Keratinocyte (primary cell): ENCODE data around the gene MAP4K2. TPM values are rescaled to one million over a fixed set of nuclear protein-coding genes. Genes with fewer than 3 reads are reported as not detected.

Experiments
- DNase-seq: peaks from one replicate; pipeline ENCODE4 v3.0.0-alpha.2; 2011; ENCODE audit warnings: low read depth, missing footprints, low spot score
- FAIRE-seq: peaks from 2 replicates; lab custom pipeline; 2011; peaks lifted over from hg19 to GRCh38; lab: Jason Lieb, UNC
- H2AFZ ChIP-seq: 2 replicates; pipeline ENCODE4 v1.6.0; 2012; ENCODE audit warnings: low read length, control low read depth, inconsistent platforms; ENCODE audit not compliant: control insufficient read depth
- H3K27ac ChIP-seq: 2 replicates; pipeline ENCODE4 v1.5.1; 2011; ENCODE audit warnings: low read length; ENCODE audit not compliant: control insufficient read depth, insufficient read depth
- H3K27me3 ChIP-seq: 3 replicates; pipeline ENCODE4 v1.6.0; 2011; ENCODE audit warnings: low read length; ENCODE audit not compliant: control insufficient read depth, insufficient read depth; ENCODE audit errors: extremely low read depth
- H3K36me3 ChIP-seq, 2 experiments: 2 replicates in 1 of 2; 3 replicates in 1 of 2; pipeline ENCODE4 v1.5.1; 2011; ENCODE audit warnings: low read length in 2 of 2, mild to moderate bottlenecking in 1 of 2; ENCODE audit not compliant: control insufficient read depth in 2 of 2, insufficient read depth in 2 of 2; ENCODE audit errors: extremely low read depth in 1 of 2
- H3K4me1 ChIP-seq: 3 replicates; pipeline ENCODE4 v1.5.1; 2011; ENCODE audit warnings: low read length; ENCODE audit not compliant: control insufficient read depth, insufficient read depth; ENCODE audit errors: extremely low read depth
- H3K4me2 ChIP-seq: 3 replicates; pipeline ENCODE4 v1.6.0; 2011; ENCODE audit warnings: low read depth, low read length; ENCODE audit not compliant: control insufficient read depth, insufficient read depth; ENCODE audit errors: extremely low read depth
- H3K4me3 ChIP-seq, 3 experiments: fragments of 200-600 bp in 1 of 3; sonication (generic) in 1 of 3; 2 replicates in 2 of 3; 3 replicates in 1 of 3; pipeline ENCODE4 v1.5.1; 2011 to 2016; ENCODE audit warnings: low read length in 3 of 3, mild to moderate bottlenecking in 3 of 3, control low read depth in 2 of 3, inconsistent platforms in 1 of 3, low read depth in 1 of 3, mixed read lengths in 1 of 3, mixed run types in 1 of 3, moderate library complexity in 1 of 3; ENCODE audit not compliant: control insufficient read depth in 2 of 3, insufficient read depth in 2 of 3; ENCODE audit errors: extremely low read depth in 1 of 3
- H3K79me2 ChIP-seq: 2 replicates; pipeline ENCODE4 v1.6.0; 2012; ENCODE audit warnings: low read length; ENCODE audit not compliant: control insufficient read depth, insufficient read depth
- H3K9ac ChIP-seq: 3 replicates; pipeline ENCODE4 v1.6.0; 2011; ENCODE audit warnings: low read length; ENCODE audit not compliant: control insufficient read depth, insufficient read depth; ENCODE audit errors: extremely low read depth
- H3K9me1 ChIP-seq: 3 replicates; pipeline ENCODE4 v1.6.0; 2011; ENCODE audit warnings: low read length; ENCODE audit not compliant: control insufficient read depth, insufficient read depth; ENCODE audit errors: extremely low read depth
- H3K9me3 ChIP-seq: 2 replicates; pipeline ENCODE4 v1.5.1; 2012; ENCODE audit warnings: low read depth, low read length; ENCODE audit not compliant: control insufficient read depth
- H4K20me1 ChIP-seq: 3 replicates; pipeline ENCODE4 v1.6.0; 2011; ENCODE audit warnings: low read length; ENCODE audit not compliant: control insufficient read depth, insufficient read depth; ENCODE audit errors: extremely low read depth
- EZH2 ChIP-seq: IDR thresholded peaks from one replicate; pipeline ENCODE4 v1.6.1; 2012; ENCODE audit warnings: inconsistent platforms, mild to moderate bottlenecking, low read length, moderate library complexity
- dilution Hi-C: fragments of 300-500 bp; cut with MboI; formaldehyde crosslinking; loops from one replicate; pipeline ENCODE4 v1.7.0; 2020; ENCODE audit warnings: low sequenced_read_pairs; ENCODE audit not compliant: extremely low pct_ligation_motif_present
- polyA plus RNA-seq, 5 experiments: library from polyadenylated mRNA; depleted of rRNA in 3 of 5; stranded (reverse) in 3 of 5; stranded (forward) in 1 of 5; unstranded in 1 of 5; fragments of >200 nt; gene quantifications; 1 replicate in 1 of 5; 2 replicates in 3 of 5; 3 replicates in 1 of 5; pipeline versions ENCODE4 v1.2.1 to v1.2.3, GENCODE V29; 2011 to 2012; ENCODE audit warnings: missing spikeins in 2 of 5, low read depth in 1 of 5, low replicate concordance in 1 of 5
- TF ChIP-seq, protein P1 (sequence below), 3 experiments: IDR thresholded peaks in 1 of 3; conservative IDR thresholded peaks in 1 of 3; optimal IDR thresholded peaks in 1 of 3; 2 replicates in 2 of 3; 3 replicates in 1 of 3; pipeline versions ENCODE3 to v1.5.1; 2011; ENCODE audit warnings: low read length in 3 of 3, mild to moderate bottlenecking in 3 of 3, moderate library complexity in 2 of 3, control low read depth in 1 of 3, inconsistent platforms in 1 of 3; ENCODE audit not compliant: insufficient read depth in 2 of 3; ENCODE audit errors: extremely low read depth in 1 of 3

Gene MAP4K2
- polyA plus RNA-seq, 1 donor (not counting 4 experiments of a cell fraction or from before 2014, with no cell fraction given): 6.7 TPM

DNA sequence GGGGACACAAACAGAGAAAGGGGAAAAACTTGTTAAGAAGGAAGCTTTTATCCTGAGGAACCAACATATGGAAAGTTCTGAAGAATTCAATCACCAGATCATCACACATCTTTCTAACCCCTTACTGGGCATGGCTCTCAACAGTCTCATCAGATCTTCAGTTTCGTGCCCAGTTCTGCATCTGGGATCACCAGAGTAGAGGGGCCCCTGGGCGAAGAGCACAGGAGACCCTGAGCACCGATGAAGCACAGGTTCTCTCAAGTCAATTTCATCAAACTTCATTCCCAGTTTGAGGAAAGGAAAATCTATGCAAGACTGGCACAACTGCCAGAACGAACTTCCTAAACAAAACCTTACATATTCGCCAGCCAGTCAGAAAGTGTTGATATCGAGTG lies 34.7 kb downstream of the MAP4K2 start:
- Histone ChIP-seq H3K36me3 (peaks cover 70 to 86% of the 10 kb centered on the region in 2 experiments), H3K79me2 (peaks cover 57% of the 10 kb centered on the region), H3K27ac (no peak overlapping the region), H3K27me3 (no peaks in the 10 kb centered on the region), H2AFZ (no peak overlapping the region), H4K20me1 (peaks cover 33% of the 10 kb centered on the region), H3K4me2 (no peak overlapping the region), H3K4me3 (no peak overlapping the region), H3K9me3 (no peaks in the 10 kb centered on the region), H3K9me1 (peaks cover 3% of the 10 kb centered on the region), H3K4me1 (peaks cover 11% of the 10 kb centered on the region), H3K9ac (no peak overlapping the region)
- FAIRE-seq: no peak
- DNase-seq: no peak
- TF ChIP-seq, protein P1, sequence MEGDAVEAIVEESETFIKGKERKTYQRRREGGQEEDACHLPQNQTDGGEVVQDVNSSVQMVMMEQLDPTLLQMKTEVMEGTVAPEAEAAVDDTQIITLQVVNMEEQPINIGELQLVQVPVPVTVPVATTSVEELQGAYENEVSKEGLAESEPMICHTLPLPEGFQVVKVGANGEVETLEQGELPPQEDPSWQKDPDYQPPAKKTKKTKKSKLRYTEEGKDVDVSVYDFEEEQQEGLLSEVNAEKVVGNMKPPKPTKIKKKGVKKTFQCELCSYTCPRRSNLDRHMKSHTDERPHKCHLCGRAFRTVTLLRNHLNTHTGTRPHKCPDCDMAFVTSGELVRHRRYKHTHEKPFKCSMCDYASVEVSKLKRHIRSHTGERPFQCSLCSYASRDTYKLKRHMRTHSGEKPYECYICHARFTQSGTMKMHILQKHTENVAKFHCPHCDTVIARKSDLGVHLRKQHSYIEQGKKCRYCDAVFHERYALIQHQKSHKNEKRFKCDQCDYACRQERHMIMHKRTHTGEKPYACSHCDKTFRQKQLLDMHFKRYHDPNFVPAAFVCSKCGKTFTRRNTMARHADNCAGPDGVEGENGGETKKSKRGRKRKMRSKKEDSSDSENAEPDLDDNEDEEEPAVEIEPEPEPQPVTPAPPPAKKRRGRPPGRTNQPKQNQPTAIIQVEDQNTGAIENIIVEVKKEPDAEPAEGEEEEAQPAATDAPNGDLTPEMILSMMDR (optimal IDR thresholded peaks at IDR 0.05 in 1 of 3, IDR thresholded peaks at IDR 0.05 in 1 of 3, conservative IDR thresholded peaks at IDR 0.05 in 1 of 3; ENCODE audit: extremely low read depth in 1 of 3, insufficient read depth in 2 of 3, low read length in 3 of 3): no peak
- no peak for TF ChIP-seq EZH2
- dilution Hi-C loops: no loop called here

DNA sequence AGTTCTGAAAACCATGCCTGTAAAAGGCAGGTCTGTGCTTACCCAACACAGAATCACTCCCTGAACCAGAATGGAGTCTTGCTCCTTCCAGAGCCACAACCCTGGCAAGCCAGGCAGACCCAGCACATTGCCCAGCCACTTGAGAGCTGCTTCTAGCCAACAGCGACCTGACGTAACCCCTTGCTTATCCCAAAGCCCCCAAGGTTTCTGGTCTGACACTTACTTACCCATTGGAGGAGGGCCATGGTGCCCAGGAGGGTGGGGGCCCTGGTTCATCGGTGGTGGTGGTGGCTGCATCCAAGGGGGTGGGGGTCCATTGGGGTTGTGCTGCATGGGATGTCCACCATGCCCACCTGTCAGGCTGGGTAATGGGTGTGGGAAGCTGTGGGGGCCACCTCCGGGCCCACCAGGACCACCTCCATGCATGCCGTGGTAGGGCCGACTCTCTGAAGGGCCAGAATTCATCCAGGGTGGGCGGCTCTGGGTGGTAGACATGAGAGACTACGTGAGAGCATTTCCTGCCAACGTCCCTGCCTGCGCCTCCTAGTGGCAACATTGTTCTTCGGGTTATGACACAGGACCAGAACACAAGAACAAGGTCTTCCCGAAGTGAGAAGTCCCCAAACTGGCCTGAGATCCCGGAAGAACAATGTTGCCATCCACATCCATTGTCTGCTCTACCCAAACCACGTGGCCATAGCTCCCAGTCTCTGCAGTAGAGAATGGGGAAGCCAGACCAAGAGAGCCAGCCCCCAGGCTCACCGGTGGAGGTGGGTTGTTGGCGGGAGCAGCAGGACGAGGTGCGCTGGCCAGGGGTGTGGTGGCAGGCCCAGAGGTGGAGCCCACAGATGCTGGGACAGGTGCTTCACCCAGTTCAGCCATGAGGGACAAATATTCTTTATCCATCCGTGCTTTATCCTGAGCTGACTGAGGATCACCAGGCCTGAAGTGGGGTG lies 35.4 kb downstream of the MAP4K2 start:
- no peak for FAIRE-seq
- Histone ChIP-seq H3K9ac (no peak overlapping the region), H3K27me3 (no peaks in the 10 kb centered on the region), H4K20me1 (peaks cover 33% of the 10 kb centered on the region), H3K9me1 (peaks cover 3% of the 10 kb centered on the region), H3K4me2 (no peak overlapping the region), H2AFZ (no peak overlapping the region), H3K27ac (no peak overlapping the region), H3K9me3 (no peaks in the 10 kb centered on the region), H3K36me3 (peaks cover 66 to 86% of the 10 kb centered on the region in 2 experiments), H3K4me3 (no peak overlapping the region), H3K79me2 (peaks cover 50% of the 10 kb centered on the region), H3K4me1 (peaks cover 17% of the 10 kb centered on the region)
- TF ChIP-seq, protein P1 (optimal IDR thresholded peaks at IDR 0.05 in 1 of 3, IDR thresholded peaks at IDR 0.05 in 1 of 3, conservative IDR thresholded peaks at IDR 0.05 in 1 of 3; ENCODE audit: extremely low read depth in 1 of 3, insufficient read depth in 2 of 3, low read length in 3 of 3): peak; percentile 76 to 78 (median 77)
- no peak for TF ChIP-seq EZH2
- no peak for DNase-seq
- dilution Hi-C loops: no loop called here
